ENCODE results near the gene ADNP.

The ADNP gene

GRCh38 chr20:50932691-50933280 is 1.5 kb upstream of the ADNP start:
- no peak for DNase-seq (ENCODE audit: low read depth, low spot score)

- DNase-seq (ENCODE audit: low read depth, low spot score) = no peak
Measured at GRCh38 chr20:50932016-50932485, 814 bp upstream of the ADNP start.

DNA sequence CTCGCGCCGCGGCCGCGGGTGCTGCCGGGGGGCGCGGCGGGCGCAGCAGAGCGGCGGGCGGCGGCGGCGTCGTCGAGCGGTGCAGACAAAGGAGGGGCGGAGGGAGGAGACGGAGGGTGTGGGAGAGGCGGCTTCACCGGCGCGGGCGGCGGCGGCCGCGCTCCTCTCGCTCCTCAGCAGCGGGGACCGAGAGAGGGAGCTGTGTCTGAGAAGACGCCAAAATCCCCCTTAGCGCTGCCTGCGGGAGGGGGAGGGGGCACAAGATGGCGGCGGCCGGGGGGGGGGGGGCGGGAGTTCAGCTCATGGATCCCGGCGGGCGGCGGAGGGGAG is 296 bp downstream of the ADNP start:
- no peak for DNase-seq (ENCODE audit: low read depth, low spot score)

DNA sequence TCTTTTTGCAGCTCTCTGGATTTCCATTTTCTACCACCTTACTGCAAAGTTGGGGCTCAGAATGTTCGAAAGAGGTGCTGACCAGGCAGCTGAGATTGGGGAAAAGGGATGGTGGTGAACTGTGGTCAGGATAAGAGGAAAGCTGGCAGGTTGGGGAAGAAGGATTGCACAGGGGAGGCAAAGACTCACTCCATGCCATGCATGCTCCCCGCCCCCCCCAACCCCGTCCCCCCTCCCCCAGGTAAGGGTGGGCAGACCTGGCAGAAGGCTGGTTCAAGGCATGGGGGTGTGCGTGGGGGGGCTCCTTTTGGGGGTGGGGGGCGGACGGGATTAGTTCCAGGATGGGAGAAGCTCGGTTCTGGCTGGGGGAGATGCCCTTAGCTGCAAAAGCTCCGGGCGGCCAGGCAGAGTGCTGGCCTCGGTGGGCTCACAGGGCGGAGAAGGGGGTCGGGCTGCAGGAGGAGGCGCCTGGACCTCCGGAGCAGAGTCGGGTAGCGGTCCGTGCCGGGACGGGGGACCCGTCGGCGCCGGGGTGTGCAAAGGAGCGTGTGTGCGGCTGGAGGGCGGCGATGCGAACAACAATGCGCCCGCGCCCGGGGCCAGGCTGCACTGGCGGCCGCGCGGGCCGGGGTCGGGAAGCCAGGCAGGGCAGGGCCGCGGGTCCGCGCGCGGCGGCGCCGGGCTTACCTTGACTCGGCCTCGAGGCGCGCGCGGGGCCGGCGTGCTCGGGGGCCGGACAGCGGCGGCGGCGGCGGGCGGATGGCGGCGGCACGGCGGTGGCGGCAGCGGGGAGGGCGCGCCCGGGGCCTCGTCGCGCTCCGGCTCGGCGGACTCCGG is 880 bp downstream of the ADNP start:
- DNase-seq (ENCODE audit: low read depth, low spot score) = peak; percentile 51

DNA sequence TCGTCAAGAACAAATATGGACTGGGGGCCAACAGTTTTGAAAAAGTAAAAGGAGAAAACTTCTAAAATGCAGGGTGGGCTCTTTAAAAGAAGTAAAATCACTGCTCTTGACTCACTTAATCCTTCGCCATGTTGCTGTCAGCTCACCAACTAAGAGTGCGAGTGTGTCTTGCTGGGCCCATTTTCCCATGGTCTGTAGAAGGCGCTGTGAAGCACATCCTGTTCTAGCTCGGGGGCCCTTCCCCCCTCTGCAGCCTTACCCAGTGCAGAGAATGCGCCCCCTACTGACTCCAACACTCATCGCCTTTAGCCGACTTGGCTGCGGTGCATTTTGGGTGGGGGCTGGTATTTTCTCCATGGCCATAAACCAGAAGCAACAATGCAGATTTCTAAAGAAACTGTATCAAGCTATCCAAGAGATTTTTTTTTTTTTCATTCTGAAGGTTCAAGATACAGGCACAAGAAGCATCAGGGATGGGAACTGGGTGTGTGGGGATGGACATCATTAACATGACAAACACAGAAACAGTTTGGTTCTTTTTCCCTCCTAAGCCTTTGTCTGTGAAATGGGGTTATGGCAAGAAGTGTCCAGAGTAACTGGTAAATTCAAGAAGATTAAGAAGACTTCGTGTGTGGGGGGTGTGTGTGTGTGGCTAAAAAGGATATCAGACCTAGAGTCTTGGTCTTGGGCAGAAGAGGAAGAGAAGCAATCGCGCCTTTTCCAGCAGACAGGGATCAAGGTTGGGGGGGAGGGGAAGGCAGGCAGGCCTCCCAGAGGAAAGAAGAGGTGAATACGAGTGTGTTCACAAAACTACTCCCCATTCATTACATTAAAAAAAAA is 1.7 kb downstream of the ADNP start:
- peak; percentile 97 for DNase-seq (ENCODE audit: low read depth, low spot score)

DNA sequence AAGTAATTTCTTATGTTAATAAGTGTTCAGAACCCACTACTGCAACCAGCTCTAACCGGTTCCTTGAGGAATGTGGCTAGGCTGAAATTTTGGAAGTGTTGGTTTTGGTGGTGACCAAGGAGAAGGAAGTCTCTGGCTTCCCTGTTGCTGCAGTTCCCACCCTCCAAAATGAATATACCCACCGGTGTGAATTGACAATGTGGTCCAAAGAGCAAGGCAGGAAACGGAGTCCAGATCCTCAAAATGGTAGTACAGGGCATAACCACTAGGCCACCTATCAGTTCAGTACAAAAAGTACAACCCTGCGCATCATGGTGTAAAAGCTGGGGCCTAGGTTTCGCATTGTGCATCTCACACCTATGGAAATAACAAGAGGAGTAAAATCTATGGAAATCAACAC is 2.8 kb downstream of the ADNP start:
- no peak for DNase-seq (ENCODE audit: low read depth, low spot score)

- DNase-seq (ENCODE audit: low read depth, low spot score) = no peak
Measured at GRCh38 chr20:50926530-50926929, 4.7 kb downstream of the ADNP start.

- no peak for DNase-seq (ENCODE audit: low read depth, low spot score)
Measured at GRCh38 chr20:50924261-50924920, 6.8 kb downstream of the ADNP start.

DNA sequence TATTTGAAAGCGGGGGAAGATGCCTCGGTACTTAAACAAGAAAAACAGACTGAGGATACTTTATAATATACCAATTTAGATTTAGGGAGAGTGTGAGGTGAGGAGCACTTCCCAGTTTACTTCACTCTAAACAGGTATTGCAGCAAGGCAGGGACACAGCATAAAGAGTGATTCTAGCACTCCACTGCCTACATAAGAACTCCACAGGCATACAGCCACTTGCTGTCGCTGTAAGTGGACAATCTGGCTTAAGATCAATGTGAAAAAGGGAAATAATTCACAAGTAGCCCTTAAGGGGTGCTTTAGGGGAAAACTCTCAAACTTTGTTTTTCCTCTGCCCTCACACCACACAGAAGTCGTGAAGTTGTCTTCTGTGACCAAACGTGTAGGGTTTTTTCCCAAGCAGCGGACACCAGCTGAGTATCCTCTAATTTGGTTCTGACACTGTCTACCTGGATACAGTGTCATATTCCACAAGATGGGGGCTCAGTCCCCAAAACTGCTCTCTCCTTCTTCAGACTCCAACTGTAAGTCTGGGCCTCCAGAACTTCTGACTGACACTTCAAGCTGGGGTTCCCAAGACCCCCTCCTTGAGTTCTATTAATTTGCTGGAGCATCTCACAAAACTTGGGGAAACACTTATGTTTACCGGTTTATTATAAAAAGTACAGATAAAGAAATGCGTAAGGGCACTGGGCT is 9.3 kb downstream of the ADNP start:
- no peak for DNase-seq (ENCODE audit: low read depth, low spot score)

- DNase-seq (ENCODE audit: low read depth, low spot score) = no peak
Measured at GRCh38 chr20:50920997-50921396, 10.2 kb downstream of the ADNP start.

GRCh38 chr20:50919567-50919966 is 11.7 kb downstream of the ADNP start:
- peak; percentile 45 for DNase-seq (ENCODE audit: low read depth, low spot score)

- peak; percentile 16 for DNase-seq (ENCODE audit: low read depth, low spot score)
Measured at GRCh38 chr20:50918403-50918802, 12.8 kb downstream of the ADNP start.

DNA sequence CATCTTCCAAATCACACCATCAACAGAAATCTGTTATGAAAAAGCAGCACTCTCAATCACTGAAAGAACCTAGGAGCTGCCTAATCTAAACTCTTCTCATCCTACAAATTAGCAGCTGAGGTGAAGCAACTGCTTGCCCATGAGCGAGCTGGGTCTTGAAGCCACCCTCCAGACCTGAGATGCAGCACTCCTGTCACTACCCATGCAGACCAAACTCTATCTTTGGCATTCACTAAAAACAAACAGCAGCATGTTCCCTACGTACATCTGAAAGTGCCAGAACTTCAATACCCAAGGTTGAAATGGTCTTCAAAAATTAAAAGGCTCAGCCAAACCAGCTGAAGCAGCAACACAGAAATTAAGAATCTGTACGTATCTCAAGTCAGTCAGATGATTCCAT is 14.3 kb downstream of the ADNP start:
- DNase-seq (ENCODE audit: low read depth, low spot score) = no peak

GRCh38 chr20:50916257-50916656 is 15.0 kb downstream of the ADNP start:
- peak; percentile 30 for DNase-seq (ENCODE audit: low read depth, low spot score)

DNA sequence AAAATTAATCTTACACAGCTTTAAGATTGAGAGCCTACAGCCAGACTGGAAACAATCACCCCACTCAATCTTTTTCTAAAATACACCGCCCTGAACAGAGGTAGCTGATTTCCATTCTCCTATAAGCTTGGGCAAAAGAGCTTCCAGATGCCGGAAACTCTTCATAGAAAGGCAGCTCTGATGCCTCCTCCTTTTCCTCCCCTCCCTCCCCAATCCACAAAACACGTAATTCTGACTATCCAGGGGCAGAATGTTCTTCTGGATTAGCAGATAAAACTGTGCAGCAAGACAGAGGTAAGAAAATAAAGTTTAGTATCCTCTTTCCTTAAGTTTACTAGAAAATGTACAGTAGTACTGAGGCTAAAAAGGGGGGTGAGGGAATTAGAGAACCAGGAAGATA is 15.8 kb downstream of the ADNP start:
- DNase-seq (ENCODE audit: low read depth, low spot score) = peak; percentile 19

DNA sequence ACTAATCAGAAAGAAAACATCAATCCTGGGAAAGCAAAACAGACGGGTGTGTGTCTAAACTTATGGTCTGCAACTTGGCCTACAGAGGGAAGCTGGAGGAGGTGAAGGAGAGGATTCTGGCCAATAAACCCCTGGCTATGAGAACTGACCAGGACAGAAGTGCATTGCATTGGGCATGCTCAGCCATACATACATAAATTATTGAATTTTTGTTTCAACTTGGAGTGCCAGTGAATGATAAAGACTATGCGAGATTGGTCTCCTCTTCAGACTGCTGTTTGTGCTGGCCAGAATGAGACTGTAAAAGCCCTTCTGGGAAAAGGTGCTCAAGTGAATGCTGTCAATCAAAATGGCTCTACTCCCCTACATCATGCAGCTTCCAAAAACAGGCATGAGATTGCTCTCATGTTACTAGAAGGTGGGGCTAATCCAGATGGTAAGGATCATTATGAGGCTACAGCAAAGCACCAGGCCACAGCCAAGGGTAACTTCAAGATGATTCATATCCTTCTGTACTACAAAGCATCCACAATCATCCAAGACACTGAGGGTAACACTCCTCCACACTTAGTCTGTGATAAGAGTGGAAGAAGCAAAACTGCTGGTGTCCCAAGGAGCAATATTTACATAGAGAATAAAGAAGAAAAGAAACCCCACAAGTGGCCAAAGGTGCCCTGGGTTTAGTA is 17.4 kb downstream of the ADNP start:
- DNase-seq (ENCODE audit: low read depth, low spot score) = peak; percentile 47

DNA sequence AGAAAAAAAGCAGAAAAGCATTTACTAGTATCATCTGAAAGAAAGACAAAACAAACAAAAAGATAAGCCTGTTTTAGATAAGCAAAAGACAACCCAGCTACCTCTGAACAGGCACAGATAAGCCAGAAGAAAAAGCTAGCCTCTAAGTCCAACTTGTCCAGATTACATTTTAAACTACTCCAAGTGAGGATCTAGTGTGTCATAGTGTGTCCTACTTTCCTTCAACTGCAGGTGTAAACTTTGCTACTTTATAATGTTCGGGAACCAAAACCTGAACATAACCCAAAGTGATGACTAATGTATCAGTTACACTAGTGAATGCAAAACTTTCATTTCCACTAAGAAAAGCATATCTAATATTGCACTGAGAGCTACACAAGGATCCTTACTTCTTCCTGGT is 19.5 kb downstream of the ADNP start:
- DNase-seq (ENCODE audit: low read depth, low spot score) = no peak

DNA sequence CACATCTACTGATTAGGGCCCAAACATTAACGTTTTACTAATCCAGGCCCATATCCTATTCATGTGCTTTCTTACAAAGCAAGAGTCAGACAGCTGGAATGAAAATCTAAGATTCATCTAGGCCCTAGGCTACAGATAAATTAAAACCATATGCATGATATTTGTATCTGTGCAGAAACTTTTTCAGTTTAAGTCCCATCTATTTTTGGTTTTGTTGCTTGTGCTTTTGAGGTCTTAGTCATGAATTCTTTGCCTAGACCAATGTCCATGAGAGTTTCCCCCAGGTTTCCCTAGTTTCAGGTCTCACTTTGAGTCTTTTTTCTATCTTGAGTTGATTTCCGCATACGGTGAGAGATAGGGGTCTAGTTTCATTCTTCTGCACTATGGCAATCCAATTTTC is 20.2 kb downstream of the ADNP start:
- no peak for DNase-seq (ENCODE audit: low read depth, low spot score)

DNA sequence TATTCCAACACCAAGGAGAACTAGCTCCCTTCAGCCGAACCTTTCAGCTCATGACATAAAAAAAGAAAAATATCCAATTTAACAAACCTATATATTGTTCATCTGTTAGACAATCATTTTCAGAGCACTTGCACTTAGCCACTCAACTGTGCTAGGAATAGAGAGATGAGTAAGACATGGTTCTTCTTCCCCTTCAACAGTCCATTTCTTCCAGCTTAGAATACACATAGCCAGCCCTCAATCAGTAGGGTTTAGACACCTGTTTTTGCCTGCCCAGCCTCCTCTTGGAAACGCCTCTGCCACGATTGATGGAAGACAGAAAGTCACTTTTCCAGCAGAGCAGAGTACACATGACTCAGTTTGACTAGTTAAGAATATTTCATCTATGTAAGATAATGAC is 21.8 kb downstream of the ADNP start:
- no peak for DNase-seq (ENCODE audit: low read depth, low spot score)

DNA sequence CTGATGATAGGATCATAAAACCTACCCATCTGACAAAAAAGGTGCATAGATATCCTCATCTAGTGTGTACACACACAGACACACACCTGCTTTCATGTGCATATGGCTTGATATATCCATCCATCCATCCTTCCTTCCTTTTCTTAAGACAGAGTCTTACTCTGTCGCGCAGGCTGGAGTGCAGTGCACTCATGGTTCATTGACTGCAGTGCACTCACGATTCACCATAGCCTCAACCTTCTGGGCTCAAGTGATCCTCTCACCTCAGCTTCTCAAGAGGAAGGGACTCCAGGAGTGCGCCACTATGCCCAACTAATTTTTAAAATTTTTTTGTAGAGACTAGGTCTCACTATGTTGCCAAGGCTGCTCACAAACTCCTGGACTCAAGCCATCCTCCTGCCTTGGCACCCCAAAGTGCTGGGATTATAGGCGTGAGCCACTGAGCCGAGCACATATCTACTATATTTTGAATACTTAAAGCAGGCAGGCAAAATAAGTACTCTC is 27.1 kb downstream of the ADNP start:
- no peak for DNase-seq (ENCODE audit: low read depth, low spot score)

Measured in astrocyte of the hippocampus (primary cell).